Lung (tissue), 12 donors: ENCODE measurements around the gene ROBO1. TPM values are rescaled to one million over a fixed set of nuclear protein-coding genes. Genes with fewer than 3 reads are reported as not detected.

Experiments used
- ATAC-seq: fragments of 200-7000 bp; cut with Tn5 transposase; one replicate; pipeline ENCODE4 v1.9.1; 2020; ENCODE audit warnings: moderate number of reproducible peaks; ENCODE audit not compliant: insufficient read depth, low FRiP score
- DNase-seq, 3 donors: peaks; one replicate each; pipeline ENCODE4 v3.0.0-alpha.2; 2013 to 2017
- H3K27ac ChIP-seq, 2 donors: one replicate each; pipeline ENCODE4 v1.5.1; 2013; ENCODE audit warnings: mild to moderate bottlenecking in 2 of 2, moderate library complexity in 2 of 2, control low read depth in 1 of 2, inconsistent platforms in 1 of 2, low read depth in 1 of 2, low read length in 1 of 2
- H3K27me3 ChIP-seq, 3 donors: one replicate each; pipeline ENCODE4 v1.5.1; 2013; ENCODE audit warnings: low read length in 2 of 3; ENCODE audit not compliant: control insufficient read depth in 3 of 3, insufficient read depth in 3 of 3
- H3K36me3 ChIP-seq, 4 donors: one replicate each; pipeline ENCODE4 v1.5.1; 2013; ENCODE audit warnings: low read length in 4 of 4, mild to moderate bottlenecking in 1 of 4, moderate library complexity in 1 of 4; ENCODE audit not compliant: control insufficient read depth in 4 of 4, insufficient read depth in 4 of 4
- H3K4me1 ChIP-seq, 5 donors: one replicate each; pipeline ENCODE4 v1.5.1; 2013; ENCODE audit warnings: low read length in 5 of 5, mild to moderate bottlenecking in 2 of 5, moderate library complexity in 1 of 5; ENCODE audit not compliant: control insufficient read depth in 5 of 5, insufficient read depth in 5 of 5
- H3K4me3 ChIP-seq: one replicate; pipeline ENCODE4 v1.5.1; 2013; ENCODE audit warnings: mild to moderate bottlenecking, control low read depth, moderate library complexity
- H3K9ac ChIP-seq, 2 donors: one replicate each; pipeline ENCODE4 v1.5.1; 2013; ENCODE audit warnings: low read length in 2 of 2, control low read depth in 1 of 2; ENCODE audit not compliant: insufficient read depth in 1 of 2
- H3K9me3 ChIP-seq, 4 donors: one replicate each; pipeline ENCODE4 v1.5.1; 2013; ENCODE audit warnings: low read length in 3 of 4, mild to moderate bottlenecking in 1 of 4, moderate library complexity in 1 of 4; ENCODE audit not compliant: control insufficient read depth in 4 of 4, insufficient read depth in 3 of 4
- CTCF ChIP-seq: IDR thresholded peaks from 2 replicates; pipeline ENCODE4 v1.5.1; 2012; ENCODE audit warnings: mild to moderate bottlenecking; ENCODE audit errors: control extremely low read depth, extremely low read depth
- WGBS, 2 donors: extraction: QIAGEN DNeasy Blood & Tissue Kit; methylation state at CpG; one replicate each; pipeline ENCODE4 v1.1.7; 2013; 5-methylcytosine and 5-hydroxymethylcytosine counted together
- polyA plus RNA-seq, 2 donors: library from polyadenylated mRNA; stranded (reverse); fragments of 200-250 nt; gene quantifications; one replicate each; pipeline ENCODE4 v1.2.1, GENCODE V29; 2013
- total RNA-seq, 2 donors: library from RNA; depleted of rRNA in 1 of 2; stranded (reverse); fragments of >200 nt in 1 of 2; gene quantifications; one replicate each; pipeline ENCODE4 v1.2.1, GENCODE V29; 2014 to 2021
- donor health status: control.
- donor health status: control.
- donor health status: Bipolar disorder and iron deficiency.
- donor health status: healthy.
- donor health status: DM: yes; HTN: yes; CAD: no.

Gene ROBO1
- total and polyA plus RNA-seq, 4 donors = 2.6 to 72.6 (median 15.7) TPM

DNA sequence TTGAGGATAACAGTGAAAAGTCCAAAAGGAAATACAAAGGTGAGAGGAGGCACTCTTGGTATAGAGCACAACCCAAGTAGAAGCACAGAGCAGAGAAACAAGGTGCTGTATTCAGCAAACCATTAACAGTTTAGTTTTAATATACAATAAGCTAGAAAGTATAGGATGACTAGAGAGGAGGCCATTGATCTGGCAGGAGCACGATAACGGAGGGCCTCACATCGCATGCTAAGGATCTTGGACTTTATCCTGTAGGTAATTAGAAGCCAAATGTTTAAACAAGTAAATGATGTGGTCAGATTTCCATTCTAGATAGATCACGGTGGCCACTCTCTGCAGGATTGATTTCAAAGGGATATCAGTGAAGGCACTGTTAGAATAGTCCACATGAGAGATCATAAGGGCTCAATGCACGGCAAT, 935.0 kb downstream of the ROBO1 start:
- peaks cover 0 to 4% (median 0%) of the 10 kb centered on the region in 5 donors for H3K4me1 ChIP-seq
- no peaks in the 10 kb centered on the region for H3K27me3 ChIP-seq
- no peak for TF ChIP-seq CTCF
- H3K27ac ChIP-seq = no peak overlapping the region
- H3K36me3 ChIP-seq = no peaks in the 10 kb centered on the region
- ATAC-seq (no peak), DNase-seq (no peak)
- no peak overlapping the region for H3K4me3 ChIP-seq
- WGBS, 2 donors = 91 to 93% methylated on average over 5 of the region's 5 CpGs
- no peaks in the 10 kb centered on the region for H3K9me3 ChIP-seq
- no peak overlapping the region for H3K9ac ChIP-seq

DNA sequence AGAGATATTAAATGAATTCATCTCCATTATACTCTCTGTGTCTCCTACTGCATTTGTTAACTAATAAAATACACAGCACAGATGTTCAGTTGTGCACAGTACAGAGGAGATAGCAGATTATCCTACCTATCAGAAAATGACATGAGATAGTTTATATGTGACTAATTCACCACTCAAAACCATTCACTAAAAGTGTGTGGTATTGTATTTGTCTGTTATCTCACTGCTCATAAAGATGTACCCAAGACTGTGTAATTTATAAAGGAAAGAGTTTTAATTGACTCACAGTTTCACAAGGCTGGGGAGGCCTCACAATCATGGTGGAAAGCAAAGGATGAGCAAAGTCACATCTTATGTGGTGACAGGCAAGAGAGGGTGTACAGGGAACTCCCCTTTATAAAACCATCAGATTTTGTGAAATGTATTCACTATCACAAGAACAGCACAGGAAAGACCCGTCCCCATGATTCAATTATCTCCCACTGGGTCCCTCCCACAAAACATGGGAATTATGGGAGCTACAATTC, 936.3 kb downstream of the ROBO1 start:
- DNase-seq (no peak), ATAC-seq (no peak)
- 83 to 92% methylated on average over 1 of the region's 1 CpG for WGBS, 2 donors
- Histone ChIP-seq H3K27ac (no peak overlapping the region), H3K9me3 (no peaks in the 10 kb centered on the region), H3K4me3 (no peak overlapping the region), H3K36me3 (no peaks in the 10 kb centered on the region), H3K9ac (no peak overlapping the region), H3K27me3 (no peaks in the 10 kb centered on the region), H3K4me1 (peaks cover 0 to 4% (median 0%) of the 10 kb centered on the region in 5 donors)
- no peak for TF ChIP-seq CTCF

- DNase-seq = no peak
- Histone ChIP-seq H3K36me3 (no peaks in the 10 kb centered on the region), H3K4me1 (peaks cover 0 to 4% (median 0%) of the 10 kb centered on the region in 5 donors), H3K27ac (no peak overlapping the region), H3K27me3 (no peaks in the 10 kb centered on the region), H3K4me3 (no peak overlapping the region), H3K9ac (no peak overlapping the region), H3K9me3 (no peaks in the 10 kb centered on the region)
- WGBS, 2 donors = 62 to 75% methylated on average over 5 of the region's 5 CpGs
- TF ChIP-seq CTCF = no peak
- no peak for ATAC-seq
These were observed 937.3 kb downstream of the ROBO1 start for GRCh38 chr3:78830470-78830869.

- peaks cover 0 to 4% (median 0%) of the 10 kb centered on the region in 5 donors for H3K4me1 ChIP-seq
- DNase-seq = no peak
- no peak overlapping the region for H3K27ac ChIP-seq
- H3K4me3 ChIP-seq = no peak overlapping the region
- no peak for TF ChIP-seq CTCF
- H3K9me3 ChIP-seq = no peaks in the 10 kb centered on the region
- H3K36me3 ChIP-seq = no peaks in the 10 kb centered on the region
- no peaks in the 10 kb centered on the region for H3K27me3 ChIP-seq
- no peak for ATAC-seq
- 84 to 98% methylated on average over 4 of the region's 4 CpGs for WGBS, 2 donors
- H3K9ac ChIP-seq = no peak overlapping the region
These were observed 940.2 kb downstream of the ROBO1 start for GRCh38 chr3:78827618-78828017.
